Neuron (in vitro differentiated cells): ENCODE results near the gene TRAM2.

Experiments used
- H2AFZ ChIP-seq: one replicate; pipeline ENCODE4 v1.6.1; 2013; ENCODE audit warnings: low read depth, mild to moderate bottlenecking, inconsistent platforms, low read length, moderate library complexity
- H3K27me3 ChIP-seq: one replicate; pipeline ENCODE4 v1.6.1; 2013; ENCODE audit warnings: low read length; ENCODE audit not compliant: insufficient read depth
- H3K36me3 ChIP-seq: one replicate; pipeline ENCODE4 v1.6.1; 2013; ENCODE audit warnings: low read length; ENCODE audit not compliant: insufficient read depth
- H3K4me1 ChIP-seq: one replicate; pipeline ENCODE4 v1.6.1; 2013; ENCODE audit warnings: low read length; ENCODE audit not compliant: insufficient read depth
- H3K4me3 ChIP-seq: 2 replicates; pipeline ENCODE4 v1.5.1; 2013; ENCODE audit warnings: mild to moderate bottlenecking, low read length, moderate library complexity
- H3K9me3 ChIP-seq: one replicate; pipeline ENCODE4 v1.6.1; 2013; ENCODE audit warnings: low read length

TRAM2 gene

DNA sequence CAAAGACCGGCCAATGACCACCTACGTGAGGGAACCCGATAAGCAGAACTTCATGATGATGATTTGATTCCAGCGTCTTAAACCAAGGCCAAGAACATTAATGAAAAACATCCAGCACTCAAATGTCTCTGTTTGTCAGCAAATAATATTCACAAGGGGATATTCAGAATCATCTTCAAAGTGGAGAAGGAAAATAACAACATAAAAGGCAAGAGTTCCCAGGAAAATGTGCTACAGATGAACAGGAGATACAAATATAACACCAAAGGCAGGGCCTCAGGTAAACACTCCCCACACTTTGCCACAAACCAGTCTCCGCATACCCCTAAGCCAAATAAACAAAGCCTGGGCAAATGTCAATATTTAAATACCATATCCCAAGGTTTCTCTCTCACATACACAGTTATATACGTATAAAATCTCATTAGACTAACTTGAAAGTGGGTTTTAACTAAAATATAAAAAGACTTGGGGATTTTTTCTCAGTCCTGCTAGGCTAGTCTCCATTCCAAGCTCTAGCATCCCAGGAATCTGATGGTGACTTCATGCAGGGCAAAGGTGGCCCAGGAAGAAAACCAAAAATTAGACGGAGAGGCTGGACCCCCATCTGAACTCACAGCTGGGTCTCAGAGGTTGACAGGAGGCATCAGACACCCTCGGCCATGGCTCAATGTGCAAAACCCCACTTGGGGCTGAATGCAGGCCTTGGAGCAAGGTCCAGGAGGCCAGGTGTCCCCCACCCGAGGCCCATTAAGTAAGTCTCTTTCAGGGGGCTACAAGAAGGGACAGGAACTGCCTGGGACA, 32.1 kb downstream of the TRAM2 start:
- peaks cover 4% of the 10 kb centered on the region for H3K4me1 ChIP-seq

DNA sequence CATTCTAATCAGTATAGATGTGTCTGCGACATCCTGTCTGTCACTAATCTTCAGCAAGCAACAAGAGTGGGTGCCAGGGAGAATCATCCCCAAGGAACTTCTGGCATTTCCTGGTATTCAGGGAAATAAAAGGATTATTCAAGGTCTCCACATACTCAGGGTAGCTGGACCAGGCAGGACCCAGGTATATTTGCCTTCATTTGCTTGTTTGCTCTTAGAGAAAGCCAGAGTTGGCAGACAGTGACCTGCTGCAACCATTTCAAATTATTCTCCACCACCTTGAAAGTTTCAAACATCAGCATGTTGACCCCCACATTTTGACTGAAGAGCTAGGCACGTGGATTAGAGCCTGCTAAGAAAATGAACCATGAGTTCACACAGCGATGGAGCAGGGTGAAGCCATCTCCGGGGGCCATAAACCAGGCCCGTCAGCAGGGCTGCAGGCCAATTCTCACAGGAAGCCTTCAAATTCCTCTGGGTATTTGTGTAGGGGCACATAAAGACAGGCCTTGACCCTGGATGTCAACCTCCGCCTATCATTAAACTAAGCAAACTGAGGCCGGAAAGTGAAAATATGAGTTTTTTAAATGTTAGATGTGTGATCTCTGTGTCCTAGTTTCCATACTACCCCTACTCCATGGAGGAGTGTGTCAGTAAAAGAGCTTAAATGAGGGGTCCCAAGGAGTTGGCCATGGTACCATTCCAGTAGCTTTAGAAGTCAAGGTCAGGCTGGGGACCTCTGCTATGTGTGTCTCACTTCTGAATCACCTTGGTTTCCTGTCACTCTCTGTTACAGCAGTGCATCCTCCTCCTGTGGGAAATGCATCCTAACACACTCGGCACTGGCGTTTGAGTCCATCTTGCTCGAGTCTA, 32.9 kb downstream of the TRAM2 start:
- H3K9me3 ChIP-seq, result no peaks in the 10 kb centered on the region
- H3K36me3 ChIP-seq, result no peaks in the 10 kb centered on the region
- peaks cover 4% of the 10 kb centered on the region for H3K4me1 ChIP-seq
- no peak overlapping the region for H2AFZ ChIP-seq
- H3K27me3 ChIP-seq, result no peaks in the 10 kb centered on the region
- H3K4me3 ChIP-seq, result no peak overlapping the region

More for the DNA sequence above, 32.1 kb downstream of the TRAM2 start:
- H2AFZ ChIP-seq, result no peak overlapping the region
- no peaks in the 10 kb centered on the region for H3K27me3 ChIP-seq
- no peaks in the 10 kb centered on the region for H3K36me3 ChIP-seq
- no peaks in the 10 kb centered on the region for H3K9me3 ChIP-seq
- H3K4me3 ChIP-seq, result no peak overlapping the region

DNA sequence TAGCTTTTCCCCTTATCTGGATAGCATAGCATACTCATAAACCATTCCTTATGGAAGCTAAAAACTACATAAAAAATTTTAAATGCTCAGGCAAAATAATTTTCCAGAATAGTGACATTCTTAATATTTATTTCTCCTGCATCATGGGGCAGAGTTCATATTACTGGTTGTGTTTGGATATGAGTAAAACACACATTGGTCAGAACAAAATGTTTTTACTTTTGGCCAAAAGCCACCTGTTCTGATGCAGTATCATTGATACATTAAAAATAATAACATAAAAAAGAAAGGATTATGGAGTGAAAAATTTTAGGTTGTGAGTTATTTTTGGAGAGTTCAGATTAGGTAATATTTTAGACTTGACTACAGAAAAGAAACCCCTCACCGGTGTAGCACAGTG, 33.6 kb downstream of the TRAM2 start:
- peaks cover 4% of the 10 kb centered on the region for H3K4me1 ChIP-seq
- H3K36me3 ChIP-seq, result no peaks in the 10 kb centered on the region
- no peak overlapping the region for H3K4me3 ChIP-seq
- H2AFZ ChIP-seq, result no peak overlapping the region
- H3K9me3 ChIP-seq, result no peaks in the 10 kb centered on the region
- no peaks in the 10 kb centered on the region for H3K27me3 ChIP-seq

- Histone ChIP-seq H2AFZ (no peak overlapping the region), H3K4me3 (no peak overlapping the region), H3K27me3 (no peaks in the 10 kb centered on the region), H3K9me3 (no peaks in the 10 kb centered on the region), H3K36me3 (no peaks in the 10 kb centered on the region), H3K4me1 (peaks cover 4% of the 10 kb centered on the region)
Observed at GRCh38 chr6:52541135-52541534, 35.7 kb downstream of the TRAM2 start.

DNA sequence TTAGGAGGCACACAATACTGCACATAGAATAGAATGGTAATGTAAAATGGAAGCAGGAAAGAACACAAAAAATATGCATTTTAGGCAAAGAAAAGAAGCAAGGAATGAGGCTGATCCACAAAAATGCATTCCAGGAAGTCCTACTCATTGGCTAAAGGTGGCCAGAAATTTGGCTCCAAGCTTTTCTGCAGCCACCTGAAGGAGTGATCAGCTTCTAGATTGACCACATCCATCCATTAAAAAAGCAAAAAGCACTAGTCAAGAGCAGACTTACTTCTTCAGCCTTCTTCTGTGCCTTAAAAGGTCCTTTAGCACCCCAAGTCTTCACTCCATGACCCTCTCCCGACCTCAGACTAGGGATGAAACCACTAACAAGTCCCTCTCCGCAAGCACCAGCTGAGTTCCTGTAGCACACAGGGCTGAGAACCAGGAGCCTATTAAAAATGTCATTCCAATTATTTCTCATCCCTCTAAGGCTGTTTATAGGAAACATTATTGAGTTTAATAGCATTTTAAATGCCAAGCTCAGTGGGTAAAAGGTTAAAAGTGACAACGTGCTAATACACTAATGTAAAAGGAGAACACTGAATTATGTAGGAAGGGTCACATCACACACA, 36.5 kb downstream of the TRAM2 start:
- H3K4me1 ChIP-seq, result peaks cover 4% of the 10 kb centered on the region
- H3K9me3 ChIP-seq, result no peaks in the 10 kb centered on the region
- H2AFZ ChIP-seq, result no peak overlapping the region
- H3K27me3 ChIP-seq, result no peaks in the 10 kb centered on the region
- H3K4me3 ChIP-seq, result no peak overlapping the region
- H3K36me3 ChIP-seq, result no peaks in the 10 kb centered on the region

DNA sequence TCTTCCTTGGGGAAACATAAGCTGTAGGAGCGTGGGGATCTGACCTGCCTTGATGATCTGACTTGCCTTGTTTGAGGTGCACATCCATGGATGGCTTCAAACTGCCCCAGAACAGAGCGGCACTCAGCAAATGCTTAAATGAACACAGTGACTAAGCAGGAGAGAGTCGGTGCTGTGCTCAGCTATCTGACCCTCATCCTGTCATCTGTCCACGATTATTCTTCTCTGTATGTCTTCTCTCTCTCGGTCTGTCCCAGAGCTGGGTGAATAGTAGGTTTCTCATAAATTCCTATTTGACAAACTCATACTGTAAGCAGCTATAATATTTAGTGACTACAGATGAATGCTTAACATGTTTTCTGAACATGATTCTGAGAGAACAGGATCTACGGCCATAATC, 37.3 kb downstream of the TRAM2 start:
- Histone ChIP-seq H3K9me3 (no peaks in the 10 kb centered on the region), H2AFZ (no peak overlapping the region), H3K27me3 (no peaks in the 10 kb centered on the region), H3K36me3 (no peaks in the 10 kb centered on the region), H3K4me3 (no peak overlapping the region), H3K4me1 (peaks cover 4% of the 10 kb centered on the region)

DNA sequence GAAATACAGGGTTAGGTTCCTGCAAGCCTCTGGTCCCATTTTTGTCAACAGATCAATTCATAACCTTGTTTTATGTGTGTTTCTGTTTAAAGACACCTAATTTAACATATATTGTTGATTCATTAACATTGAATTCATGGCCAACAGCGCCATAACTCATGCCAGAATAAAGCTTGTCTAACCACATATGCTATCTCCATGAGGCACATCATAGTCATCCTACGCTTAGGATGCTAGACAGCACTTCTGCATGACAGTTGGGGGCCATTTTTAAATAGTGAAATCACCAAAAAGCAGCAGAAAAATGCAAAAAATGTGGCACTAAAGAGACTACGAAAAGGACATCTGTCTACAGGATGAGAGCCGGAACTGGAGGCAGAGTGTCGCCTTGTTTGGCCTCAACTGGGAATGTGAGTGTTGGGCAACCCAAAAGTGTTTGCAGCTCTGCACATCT, 37.9 kb downstream of the TRAM2 start:
- Histone ChIP-seq H2AFZ (no peak overlapping the region), H3K36me3 (peaks cover 2% of the 10 kb centered on the region), H3K27me3 (no peaks in the 10 kb centered on the region), H3K4me1 (peaks cover 2% of the 10 kb centered on the region), H3K9me3 (no peaks in the 10 kb centered on the region), H3K4me3 (no peak overlapping the region)

DNA sequence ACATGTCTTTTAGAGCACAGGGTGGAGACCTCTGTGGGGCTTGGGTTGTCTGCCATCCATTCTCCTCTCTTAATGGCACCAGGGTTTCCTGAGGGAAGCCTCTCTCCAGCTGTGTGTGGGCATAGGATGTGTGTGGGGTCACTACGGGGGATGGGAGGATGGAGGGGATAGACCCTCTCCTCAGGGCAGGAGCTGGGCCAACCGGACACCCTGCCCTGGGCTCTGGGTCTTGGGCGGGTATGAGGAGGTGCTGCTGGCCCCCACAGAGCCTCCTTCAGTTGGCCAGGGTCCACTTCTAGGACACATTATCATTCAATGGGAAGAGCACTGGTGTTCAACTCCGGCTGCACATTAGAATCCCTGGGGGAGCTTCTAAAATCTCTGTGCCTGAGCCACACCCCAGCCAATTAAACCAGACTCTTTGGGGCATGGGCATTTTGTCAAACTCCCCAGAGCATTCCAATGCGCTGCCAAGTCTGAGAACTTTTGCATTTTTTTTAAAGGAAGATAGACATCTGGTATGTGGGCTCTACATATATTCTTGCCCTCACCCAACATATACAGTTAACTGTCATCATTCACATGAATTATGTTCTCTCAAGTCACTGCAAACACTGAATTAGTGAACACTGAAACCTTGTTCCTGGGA, 38.5 kb downstream of the TRAM2 start:
- H3K4me1 ChIP-seq, result no peaks in the 10 kb centered on the region
- peaks cover 2% of the 10 kb centered on the region for H3K36me3 ChIP-seq
- H2AFZ ChIP-seq, result no peak overlapping the region
- H3K4me3 ChIP-seq, result no peak overlapping the region
- no peaks in the 10 kb centered on the region for H3K27me3 ChIP-seq
- H3K9me3 ChIP-seq, result no peaks in the 10 kb centered on the region

DNA sequence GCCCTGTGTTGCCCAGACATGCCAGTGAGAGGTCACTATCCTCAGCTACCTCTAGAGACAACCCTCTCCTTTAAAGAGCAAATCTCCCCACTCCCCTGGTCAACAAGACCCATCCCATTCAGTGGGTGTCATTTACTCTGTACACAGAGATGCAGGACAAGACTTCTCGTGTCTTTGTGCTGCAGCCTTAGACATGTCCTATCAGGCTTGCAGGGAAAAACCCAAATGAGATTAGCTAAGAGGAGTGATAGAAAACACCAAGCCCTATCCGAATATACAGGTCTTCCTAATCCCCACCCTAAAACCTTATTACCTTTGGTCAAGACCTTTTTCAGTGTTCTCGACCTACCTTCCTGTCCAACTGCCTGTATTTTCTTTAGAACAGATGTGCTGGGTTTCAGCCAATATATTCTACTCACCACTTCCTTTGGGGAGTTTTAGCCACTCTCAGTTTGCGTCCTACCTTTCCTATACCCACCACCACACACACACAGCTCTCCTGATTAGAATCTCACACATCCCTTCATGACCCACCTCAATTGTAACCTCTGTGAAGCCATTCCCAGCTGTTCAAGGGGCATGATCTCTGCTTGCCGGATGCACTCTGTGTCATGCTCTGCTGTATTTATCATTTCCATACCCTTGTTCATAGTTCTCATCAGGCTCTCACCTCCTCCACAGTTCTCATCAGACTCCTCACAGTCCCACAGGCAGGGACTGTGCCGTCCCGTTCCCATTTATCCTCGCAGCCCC, 39.7 kb downstream of the TRAM2 start:
- Histone ChIP-seq H3K4me1 (no peaks in the 10 kb centered on the region), H3K9me3 (no peaks in the 10 kb centered on the region)

DNA sequence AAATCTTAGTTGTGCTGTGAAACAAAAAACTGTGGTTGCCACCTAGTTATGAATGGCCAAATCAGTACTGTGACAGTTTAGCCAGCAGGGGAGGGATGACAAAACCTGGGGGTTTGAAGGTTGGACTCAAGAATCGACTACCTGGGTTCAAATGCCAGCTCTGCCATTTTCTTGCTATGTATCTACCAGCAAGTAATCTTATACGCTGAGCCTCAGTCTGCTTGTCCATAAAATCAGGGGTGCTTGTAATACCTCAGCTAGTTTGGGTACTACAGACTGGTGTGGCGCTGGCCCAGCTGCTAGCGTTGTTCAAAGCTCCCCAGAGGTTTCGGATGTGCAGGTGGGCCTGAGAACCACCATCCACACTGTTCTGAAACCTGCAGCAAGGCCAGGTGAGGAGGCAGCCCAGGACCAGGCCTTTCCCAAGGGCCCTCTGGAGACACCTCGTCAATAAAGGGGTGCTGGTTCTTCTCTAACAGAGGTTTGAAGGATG, 40.4 kb downstream of the TRAM2 start:
- H3K4me3 ChIP-seq, result no peak overlapping the region
- H2AFZ ChIP-seq, result no peak overlapping the region
- H3K27me3 ChIP-seq, result no peaks in the 10 kb centered on the region
- H3K9me3 ChIP-seq, result no peaks in the 10 kb centered on the region
- peaks cover 2% of the 10 kb centered on the region for H3K36me3 ChIP-seq
- H3K4me1 ChIP-seq, result no peaks in the 10 kb centered on the region

More for the DNA sequence above, 39.7 kb downstream of the TRAM2 start:
- Histone ChIP-seq H3K27me3 (no peaks in the 10 kb centered on the region), H2AFZ (no peak overlapping the region), H3K4me3 (no peak overlapping the region), H3K36me3 (peaks cover 2% of the 10 kb centered on the region)

DNA sequence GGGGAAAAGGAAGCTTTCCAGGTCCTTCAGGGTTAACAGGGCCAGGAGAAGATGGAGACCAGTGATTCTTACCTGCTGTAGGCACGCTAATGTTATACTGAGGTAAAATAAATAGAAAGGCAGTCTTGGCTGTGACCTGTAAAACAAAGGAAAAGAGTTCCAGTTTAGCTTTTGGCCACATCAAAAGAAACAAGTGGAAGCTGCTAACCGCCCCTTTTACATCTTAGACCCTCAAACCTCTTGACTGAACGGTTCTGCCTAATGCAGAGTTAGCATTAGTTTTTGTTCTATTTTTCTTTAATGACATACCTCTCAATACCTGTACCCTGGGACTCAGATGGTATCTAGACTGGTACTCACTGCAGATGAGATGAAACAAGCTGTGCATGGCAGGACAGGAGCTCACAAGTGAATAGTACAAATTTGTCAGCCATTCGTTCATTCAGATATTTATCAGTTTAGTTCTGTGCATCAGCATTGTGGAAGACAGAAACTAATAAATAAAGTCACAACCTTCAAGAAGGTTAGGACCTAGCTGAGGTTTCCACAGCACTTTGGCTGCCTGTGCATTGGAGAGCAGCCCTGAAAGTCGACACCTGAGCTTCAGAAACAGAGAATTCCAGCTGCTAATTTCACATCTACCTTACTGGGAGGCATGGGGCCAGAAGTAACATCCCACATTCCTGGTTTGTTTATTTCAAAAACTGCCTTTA, 41.0 kb downstream of the TRAM2 start:
- Histone ChIP-seq H3K36me3 (peaks cover 2% of the 10 kb centered on the region), H3K4me1 (no peaks in the 10 kb centered on the region), H3K27me3 (no peaks in the 10 kb centered on the region), H3K9me3 (no peaks in the 10 kb centered on the region), H3K4me3 (no peak overlapping the region), H2AFZ (no peak overlapping the region)
